ENCODE measurements around the gene LMX1A.
A peak's percentile ranks its signal among the peaks of the same experiment; 100 is the strongest.

The LMX1A gene

DNA sequence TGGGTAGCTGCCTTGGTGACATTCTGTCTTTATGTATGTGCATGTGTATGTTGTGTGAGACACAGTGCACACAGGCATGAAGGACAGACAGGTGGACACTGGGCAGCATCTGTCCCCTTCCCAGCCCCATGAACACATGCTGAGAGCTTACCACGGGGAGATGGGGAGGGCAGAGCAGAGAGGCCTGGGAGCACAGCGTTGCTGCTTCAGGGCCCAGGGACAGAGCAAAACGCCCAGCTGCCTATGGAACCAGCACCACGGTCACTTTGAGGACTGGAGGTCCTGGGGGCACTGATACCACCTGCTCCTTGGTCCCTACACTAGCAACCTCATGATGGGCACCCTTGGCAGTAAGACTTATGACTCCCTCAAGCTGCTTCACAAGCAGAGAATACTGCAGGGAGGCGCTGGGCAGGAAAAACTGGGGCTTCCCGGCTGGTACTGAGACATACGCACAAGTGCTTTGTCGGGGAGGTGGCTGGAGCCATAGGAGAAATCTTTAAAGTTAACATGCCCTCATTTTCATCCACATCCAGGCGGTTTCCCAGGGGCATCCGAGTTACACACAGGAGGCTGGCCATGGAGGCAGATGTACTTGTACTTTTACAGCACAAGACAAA, 40.3 kb downstream of the LMX1A start:
- no peak for DNase-seq

DNA sequence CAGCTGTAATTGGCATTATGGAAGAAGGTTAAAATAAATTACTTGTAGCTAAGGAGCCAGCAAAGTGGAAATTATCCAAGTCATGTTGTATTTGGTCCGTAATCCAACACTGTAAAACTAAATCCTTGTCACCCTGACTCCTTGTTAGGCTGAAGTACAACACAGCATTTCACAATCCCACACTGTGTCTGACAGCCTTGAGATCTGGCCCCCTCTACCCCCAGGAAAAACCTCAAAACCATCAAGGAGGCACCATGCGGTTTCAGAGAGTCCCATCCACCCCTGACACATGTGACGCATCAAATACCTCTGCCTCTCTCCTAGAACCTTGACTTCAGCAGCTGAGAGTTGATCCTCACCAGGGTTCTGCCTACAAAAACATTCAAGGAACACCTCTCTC, 41.0 kb downstream of the LMX1A start:
- no peak for DNase-seq

DNA sequence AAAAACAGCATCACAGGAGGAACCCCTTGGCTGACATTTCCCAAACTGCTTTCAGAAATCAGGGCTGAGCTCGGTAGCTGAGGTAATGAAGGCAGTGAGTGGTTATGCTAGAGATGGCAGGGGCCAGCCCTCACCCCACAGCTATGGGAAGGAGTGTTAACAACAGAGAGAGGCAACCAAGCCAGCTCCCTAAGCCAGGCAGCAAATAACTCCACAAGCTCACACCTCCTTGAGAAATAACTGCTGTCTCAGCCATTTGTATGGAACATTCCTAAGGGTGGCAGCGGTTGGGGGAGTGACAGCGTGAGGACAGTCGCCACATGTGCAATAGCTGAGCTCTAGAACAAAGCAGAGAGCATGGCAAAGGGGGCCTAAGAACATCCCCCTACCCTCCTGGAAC, 42.6 kb downstream of the LMX1A start:
- no peak for DNase-seq

DNA sequence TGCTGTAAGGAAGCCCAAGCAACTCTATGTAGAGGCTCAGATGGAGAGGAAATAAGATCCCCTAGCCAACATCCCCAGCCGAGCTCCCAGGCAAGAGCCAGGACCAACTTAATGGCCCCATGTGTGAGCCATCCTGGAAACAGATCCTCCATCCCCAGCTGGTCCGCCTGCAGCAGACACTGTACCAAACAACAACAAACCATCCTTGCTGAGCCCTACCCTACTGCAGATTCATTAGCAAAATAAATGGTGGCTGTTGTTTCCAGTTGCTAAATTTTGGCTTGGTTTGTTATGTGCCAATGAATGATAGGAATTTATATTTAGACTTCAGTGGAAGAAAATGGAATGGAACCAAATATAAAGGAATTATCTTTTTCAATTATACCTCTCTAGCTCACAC, 43.9 kb downstream of the LMX1A start:
- no peak for DNase-seq

DNA sequence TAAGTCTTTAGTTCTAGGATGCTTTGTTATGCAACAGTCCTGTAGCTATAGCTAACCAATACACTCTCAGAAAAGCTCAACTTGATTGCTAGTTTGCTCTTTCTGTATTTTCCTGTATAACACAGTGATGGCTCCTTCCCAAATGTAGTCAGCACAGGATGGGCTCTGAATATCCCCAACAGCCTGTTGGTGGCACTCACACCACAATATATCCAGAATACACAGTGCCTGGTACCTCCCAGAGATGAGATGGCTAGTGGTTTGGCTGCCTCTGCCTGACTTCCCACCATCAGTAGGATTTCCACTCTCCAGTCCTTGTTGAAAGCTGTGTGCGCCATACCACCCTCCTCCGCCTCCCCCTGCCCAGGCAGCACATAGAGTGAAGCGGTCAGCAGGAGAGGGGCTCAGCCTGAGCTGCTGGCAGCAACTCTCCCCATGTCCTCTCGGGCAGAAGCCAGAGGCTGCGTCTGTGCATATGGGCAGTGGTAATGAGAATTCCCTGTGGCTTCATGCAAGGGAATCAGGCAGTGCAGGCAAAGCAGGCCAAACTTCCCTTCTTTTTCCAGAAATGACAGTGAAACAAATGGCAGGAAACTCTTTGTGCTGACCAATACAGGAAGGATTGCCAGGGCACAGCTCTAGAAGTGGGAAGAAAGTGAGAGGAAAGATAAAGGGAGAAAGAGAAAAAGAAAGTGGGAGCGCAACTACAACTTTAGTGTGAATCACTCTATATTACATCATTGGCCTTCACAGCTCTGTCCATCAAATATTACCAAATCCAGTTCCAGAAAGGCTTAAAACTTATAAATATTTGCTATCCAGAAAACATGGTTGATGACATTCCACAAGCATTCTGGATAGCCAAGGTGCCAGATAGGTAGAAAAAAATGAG, 49.7 kb downstream of the LMX1A start:
- DNase-seq = no peak

DNA sequence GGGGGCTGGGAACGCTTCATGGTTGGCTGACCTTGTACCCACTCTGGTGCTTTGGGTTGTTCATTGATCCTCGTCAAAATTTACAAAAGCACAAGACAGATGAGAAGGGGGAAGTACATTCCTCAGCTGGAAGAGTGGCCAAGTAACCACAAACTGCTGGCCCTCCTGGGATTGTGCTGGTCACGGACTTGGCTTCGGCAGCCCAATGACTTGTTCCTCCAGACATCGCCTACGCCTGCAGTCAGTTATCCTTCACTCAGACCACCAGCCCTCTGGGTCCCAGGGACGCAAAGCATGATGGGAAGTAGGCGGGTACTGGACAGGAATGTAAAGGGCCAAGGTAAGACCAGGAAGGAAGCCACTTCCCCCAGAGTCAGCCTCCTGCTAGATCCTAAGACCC, 53.1 kb downstream of the LMX1A start:
- DNase-seq = no peak

DNA sequence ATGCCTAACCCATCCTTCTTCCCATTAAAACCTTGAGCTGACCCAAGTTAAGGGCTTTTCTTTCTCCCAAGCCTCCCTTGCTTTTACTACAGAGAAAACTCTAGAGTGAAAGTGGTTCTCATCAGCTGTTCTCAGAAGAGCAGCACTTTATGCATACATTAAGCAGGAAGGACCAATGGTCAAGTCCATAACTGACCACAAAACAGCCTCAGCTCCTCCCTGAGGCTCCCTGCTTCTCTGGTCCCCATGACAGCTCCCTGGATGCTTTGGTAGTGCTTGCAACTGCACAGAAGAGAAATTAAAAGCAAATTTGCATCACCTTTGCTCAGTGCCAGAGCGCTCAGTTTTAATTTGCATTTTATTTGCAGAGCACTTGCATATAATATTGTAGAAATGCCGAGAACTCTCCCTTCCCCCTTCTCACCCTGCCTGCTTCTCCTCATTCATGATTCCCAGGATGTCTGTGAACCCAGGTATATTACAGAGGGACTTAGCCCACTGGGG, 56.1 kb downstream of the LMX1A start:
- no peak for DNase-seq

DNA sequence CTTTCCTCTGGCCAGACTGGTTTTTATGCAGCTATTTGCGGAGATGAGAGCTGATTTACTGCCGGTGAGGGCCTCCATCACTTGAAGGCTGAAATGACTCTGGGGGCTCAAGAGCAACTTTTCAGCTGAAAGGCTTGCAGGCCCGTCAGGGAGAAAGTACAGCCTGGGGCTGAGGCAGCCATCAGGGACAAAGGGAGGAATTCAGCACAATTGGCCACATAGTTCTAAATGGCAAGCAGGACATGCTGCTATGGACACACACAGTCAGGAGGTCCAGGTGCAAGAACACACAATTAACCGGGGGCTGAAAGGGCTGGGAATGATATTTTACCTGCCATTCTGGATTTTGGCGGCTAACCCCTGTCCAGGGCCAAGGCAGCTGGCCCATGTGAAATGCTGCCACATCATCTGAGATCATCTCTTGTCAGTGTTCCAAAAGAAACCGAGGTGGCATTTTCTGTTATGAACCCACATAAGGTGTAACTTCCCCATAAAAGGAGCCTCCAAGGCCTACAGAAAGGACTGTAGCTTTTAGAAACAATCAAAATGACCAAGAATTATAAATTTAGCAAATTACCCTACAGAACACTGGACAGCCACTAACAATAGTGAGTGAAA, 58.2 kb downstream of the LMX1A start:
- no peak for DNase-seq

DNA sequence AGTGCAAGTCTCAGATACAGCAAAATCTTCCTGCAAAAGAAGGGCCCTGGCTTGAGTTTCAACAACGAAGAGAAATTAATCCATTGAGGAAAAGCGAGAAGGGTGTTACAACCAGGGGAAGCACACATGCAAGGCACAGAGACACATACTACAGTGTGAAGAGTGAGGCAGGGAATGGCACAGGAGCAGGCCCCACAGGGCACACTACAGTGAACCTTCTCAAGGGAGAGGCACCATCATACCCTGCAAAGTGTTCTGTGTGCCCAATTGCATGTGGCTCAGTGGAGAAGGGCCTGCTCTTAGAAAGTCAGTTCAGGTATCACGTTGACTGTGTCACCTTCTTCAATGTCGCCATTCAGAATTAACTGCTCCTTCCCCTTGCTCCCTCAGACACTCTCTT, 60.3 kb downstream of the LMX1A start:
- DNase-seq = no peak

DNA sequence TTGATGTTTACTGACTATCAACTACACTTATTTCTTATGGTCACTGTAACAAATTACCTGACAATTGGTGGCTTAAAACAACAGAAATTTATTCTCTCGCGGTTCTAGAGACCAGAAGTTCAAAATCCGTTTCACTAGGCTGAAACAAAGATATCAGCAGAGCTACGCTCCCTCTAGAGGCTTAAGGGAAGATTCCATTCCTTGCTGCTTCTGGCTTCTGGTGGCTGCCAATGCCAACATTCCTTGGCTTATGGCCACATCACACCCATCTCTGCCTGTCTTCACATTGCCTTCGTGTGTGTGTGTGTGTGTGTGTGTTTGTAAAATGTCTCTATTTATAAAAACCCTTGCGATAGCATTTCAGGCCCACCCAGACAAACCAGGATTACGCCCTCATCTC, 66.4 kb downstream of the LMX1A start:
- peak; percentile 72 to 85 for DNase-seq

DNA sequence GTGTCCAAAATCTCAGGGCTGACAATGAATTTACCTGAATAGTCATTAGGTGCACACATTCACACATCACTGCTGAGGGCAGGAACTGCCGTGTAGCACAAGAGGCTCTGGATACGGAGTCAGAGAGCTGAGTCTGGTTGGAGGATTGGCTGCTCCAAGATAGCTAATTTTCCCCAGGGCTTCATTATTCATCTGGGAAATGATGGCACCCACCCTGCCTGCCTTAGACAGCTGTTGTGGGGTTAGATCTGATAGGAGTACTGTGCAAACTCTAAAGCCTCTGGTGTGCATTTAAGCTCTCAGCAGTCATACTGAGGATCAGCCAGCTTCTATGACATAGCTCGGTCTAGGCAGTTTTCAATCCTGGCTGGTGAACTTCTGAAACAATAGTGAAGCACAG, 67.0 kb downstream of the LMX1A start:
- DNase-seq = peak in 1 of 2 experiments; percentile 34

DNA sequence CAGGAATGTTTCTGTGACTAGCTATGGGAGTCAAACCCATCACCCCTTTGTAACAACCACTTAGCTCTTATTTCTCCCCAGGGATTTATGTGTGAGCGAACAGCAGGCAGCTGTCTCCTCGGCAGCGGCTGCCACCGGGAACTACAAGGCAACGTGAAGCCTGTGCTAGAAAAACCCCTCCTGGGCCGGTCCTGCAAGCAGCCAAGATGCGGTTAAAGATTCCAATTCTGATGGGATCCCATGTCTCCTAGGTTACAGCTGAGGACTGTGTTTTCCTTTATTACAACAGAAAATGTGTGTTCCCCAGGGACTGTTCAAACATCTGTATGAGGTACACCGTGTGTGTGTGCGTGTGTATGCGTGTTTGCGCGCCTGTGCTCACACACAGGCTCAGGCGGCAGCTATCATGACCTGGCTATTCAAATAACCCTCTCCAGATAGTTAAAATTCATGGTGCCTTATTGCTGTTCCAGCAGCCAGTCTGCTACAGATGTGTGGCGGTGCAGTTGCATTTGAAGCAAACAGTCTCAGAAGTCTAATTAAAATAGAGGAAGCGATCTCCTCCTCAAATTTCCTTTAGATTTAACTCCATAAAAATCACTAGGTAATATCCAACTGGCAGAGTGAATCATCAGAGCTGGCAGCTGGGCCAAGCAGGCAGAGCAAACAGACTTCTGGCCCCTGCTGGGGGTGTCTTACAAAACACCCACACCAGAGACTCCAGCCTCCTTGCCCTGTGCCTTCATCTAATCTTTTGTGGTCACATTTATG, 68.0 kb downstream of the LMX1A start:
- DNase-seq = peak; percentile 47 to 81

DNA sequence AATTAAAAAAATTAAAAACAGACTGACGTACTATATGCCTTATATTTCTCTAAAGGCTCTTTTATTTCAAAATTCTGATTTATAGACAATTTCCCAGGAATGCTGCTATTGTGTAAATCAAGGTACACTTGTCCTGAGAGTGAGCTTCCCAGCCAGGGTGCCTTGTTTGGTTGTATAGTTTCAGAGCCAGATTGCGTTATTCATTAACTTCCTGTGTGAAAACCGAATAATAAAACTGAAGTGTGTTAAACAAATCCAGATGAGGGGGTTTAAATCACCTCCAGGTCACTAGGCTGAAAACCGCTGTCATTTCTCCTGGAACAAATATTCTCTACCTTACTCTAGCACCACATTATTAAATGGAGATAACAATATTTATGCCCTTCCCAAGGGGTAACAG, 68.7 kb downstream of the LMX1A start:
- no peak for DNase-seq

DNA sequence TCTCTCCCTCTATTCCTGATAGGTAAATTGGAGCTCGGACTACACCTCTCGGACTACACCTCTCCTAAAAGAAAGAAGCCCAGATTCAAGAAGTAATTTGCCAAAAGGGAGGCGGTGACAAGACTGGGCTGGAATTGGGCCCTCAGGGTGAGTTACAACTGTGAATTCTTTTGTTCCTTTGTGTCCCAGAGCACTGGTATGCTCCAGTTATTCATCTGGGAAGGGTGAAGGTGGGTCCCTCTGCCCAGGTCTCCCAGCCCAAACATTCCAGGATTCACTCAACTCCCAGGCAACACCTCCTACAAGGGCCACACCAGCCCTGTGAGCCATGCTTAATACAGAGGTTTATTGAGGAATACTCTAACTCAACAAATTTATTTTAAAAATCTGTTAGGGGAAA, 69.2 kb downstream of the LMX1A start:
- no peak for DNase-seq

DNA sequence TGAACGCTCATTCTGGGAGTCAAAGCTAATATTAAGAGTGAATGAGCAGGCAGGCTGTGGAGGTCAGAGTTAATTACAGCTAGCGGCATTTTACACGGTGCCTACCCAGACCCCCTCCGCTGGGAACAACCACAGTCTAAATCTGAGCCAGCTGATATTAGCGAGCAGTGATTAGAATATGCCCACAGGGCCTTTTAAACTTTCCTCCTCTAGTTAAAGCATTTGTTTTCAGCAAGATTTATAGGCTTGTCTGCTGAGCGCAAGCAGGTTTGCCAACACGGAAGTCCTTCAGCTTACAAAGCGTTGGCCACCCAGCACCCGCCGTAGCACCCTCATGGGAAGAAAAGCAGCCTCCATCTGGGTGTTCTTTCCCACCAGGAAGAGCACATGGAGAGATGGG, 72.1 kb downstream of the LMX1A start:
- DNase-seq = no peak

DNA sequence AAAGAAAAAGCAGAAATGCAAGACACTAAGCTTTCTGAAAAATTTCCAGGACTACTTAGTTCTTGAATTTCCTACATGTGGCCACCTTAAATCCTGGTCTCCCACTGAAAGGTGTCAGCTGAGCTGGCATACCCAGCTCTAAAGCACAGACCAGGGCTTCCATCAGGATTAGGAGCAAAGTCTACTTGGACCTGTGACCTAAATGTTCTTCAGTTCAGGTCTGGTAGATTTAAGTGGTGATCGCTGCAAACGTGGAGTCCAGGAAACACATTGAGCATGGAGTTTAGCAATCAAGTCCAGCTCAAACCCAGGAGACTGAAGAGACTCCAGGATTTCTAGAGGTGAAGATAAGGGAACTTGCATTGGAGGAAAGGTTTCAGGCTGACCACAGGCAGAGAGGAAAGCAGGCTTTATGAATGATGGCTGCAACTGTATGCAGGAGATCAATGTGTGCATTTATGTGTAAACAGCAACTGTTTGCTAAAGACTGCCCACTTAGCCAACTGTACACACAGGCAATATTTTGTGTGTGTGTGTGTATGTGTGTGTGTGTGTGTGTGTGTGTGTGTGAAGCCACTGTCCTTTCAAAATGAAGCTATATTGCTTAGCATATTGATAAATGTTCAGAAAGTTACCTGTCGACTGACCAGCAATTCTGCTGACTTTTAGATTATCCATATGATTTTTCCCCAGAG, 75.2 kb downstream of the LMX1A start:
- DNase-seq = no peak

DNA sequence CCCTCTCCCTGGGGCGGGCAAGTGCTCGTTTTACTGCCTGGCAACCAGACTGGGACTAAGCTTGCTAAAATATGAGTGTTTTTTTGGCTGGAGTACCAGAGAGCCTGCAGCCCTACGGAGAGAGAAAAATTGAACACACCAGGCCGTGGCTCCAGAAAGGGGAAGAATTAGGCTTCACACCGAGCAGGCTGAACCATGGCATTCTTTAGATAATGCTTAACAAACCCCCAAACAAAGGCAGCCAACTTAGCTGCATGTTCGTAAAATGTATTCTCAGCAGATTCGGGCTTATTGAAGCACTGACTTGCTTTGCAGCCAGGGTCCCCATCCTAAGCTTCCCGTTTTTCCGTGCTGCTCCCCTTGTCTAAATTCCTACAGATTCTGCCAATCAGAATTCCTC, 76.6 kb downstream of the LMX1A start:
- peak in 1 of 2 experiments; percentile 23 for DNase-seq

DNA sequence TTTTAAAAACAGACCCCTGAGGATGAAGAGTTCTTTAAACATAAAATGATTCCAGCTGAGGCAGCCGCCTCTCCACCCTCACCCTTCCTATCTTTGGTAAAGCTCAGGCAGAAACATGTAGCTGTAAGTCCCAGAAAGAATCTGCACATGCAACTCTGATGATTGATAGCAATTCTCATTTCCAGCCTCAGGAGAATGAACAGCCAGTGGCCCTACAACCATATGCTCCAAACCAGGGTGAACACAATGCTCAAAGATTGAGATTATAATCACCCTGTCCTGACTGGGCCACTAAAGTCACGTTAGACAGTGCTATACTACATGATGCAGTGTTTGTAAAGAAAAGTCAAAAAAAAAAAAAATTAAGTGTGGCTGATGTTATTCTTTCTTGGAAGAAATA, 80.2 kb downstream of the LMX1A start:
- no peak for DNase-seq

DNA sequence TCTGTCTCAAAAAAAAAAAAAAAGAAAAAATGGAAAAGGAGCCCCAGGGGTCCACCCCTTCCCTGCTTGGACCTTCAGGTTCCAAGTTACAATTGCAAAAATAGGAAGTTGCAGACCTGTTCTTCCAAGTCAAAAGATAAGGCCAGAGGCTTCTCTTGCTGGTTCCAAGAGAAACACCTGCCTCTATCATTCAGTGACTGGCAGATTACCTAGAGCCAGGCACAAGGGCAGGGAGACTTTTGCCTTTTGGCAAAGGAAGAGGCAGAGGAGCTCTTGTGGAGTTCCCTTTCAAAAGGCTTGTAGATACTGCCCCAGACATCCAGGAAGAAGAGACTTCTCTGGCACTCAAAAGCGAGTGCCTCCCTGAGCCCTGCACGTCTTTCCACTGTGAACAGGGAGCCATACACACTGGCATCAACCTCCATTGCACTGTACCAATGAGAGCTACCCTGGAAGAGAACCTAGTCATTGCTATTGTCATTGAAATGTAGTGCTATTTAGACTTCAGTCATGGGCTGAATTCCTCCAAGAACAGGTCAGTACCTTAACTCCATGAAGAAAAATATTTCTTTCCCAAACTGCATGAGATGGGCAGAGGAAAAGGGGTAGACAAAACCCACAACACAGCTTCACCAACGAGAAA, 91.2 kb downstream of the LMX1A start:
- no peak for DNase-seq

DNA sequence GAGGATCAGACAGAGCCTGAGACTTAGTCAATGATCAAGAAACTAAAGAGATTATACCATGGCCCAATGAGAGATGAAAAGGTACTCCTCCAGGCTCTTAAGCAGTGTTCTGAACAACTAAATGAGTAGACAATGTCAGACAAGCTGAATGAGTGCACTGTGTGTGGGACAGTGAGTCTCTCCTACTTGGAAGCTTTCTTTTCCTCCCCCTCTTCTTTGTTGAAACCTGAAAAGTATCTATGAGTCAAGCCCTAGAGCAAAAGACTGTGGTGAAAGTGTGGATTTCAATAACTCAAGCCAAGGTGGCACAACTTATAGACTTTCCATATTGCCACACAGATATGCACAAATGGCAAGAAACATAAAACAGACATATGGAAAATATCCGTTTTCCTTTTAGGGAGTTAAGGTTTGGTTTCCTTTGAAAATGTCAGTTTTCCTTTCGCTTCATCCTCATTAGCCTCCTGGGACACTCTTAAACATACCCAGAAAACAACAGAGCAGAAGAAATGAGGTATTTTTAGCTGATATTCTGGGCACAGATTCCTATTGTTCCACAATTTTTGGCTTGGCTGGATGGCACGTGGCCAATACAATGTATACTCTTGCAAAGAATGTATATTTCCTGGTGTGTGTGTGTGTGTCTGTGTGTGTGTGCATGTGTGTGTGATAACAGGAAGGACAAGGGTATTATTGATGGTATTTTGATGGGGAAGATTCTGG, 96.6 kb downstream of the LMX1A start:
- DNase-seq = peak in 1 of 2 experiments; percentile 43

DNA sequence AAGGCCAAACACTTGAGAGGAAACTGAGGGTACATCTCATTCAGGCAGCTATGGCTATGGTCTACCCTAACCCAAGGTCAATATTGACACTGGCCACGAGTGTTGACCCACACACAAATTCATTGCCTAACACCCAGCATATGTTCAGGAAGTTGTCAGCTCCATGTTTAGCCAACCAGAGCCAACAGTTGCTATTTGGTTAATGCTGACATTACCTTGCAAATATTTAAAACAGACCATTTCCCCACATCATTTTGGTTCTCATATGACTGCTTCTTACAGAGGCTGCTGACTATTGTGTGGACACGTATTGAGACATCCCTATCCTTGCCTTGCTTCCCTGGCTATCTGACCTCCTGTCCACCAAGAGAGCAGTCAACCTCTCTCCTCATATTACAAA, 97.3 kb downstream of the LMX1A start:
- DNase-seq = no peak
